Glomerular endothelial cell (primary cell): Measurements from ENCODE around the gene HNMT. TPM values are rescaled to one million over a fixed set of nuclear protein-coding genes. Genes with fewer than 3 reads are reported as not detected.
"Not testable (repeated sequence)": the region's sequence is repeated elsewhere in the genome, so short reads cannot be mapped to it uniquely, and the experiment has no call there.

Experiments
- DNase-seq: peaks from one replicate; pipeline ENCODE4 v3.0.0-alpha.2; 2011; ENCODE audit warnings: low read depth, low spot score; ENCODE audit errors: extremely low read depth
- total RNA-seq: library from RNA; depleted of rRNA; stranded (reverse); fragments of >200 nt; gene quantifications from 2 replicates; pipeline ENCODE4 v1.2.3, GENCODE V29; 2015

The HNMT gene
- total RNA-seq, 1 donor from 2014 or later = 1.1 TPM

DNA sequence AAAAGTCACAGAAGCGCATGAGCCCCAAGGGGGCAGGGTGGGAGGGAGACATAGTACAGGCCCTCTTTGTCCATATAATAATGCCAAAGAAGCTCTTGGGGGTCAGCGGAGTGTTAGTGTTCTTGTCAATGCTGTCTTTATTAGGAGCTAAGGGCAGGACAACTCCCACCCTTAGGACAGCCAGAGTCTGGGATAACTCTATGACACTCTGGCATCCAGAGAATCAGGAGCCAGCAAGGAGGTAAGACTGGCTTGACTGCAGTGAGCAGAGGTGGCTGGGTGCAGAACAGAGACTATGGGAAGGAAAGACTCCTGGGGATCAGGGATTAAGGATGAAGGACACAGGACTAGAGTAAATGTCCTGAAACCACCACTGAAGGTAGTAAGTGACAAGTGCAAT is 19.0 kb upstream of the HNMT start:
- no peak for DNase-seq

DNA sequence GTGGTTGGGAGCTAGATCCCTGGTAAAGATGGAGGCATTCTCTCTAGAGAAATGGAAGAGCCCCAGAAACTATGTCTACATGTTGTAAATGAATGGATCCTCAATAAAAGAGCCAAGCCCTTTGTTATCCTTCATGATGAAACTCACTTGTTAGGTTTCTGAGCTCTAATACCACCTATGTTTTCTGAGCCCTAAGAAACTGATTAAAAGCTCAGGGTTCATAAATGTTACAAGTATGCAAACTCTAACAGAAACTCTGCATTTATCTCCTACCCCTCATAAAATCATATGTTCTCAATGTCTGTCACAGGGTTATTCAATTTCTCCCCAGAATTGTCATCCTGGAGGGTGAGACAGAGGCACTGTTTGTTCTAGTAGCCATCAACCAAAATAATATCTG is 18.0 kb upstream of the HNMT start:
- no peak for DNase-seq

GRCh38 chr2:137947032-137947727 is 17.1 kb upstream of the HNMT start:
- DNase-seq = no peak

DNA sequence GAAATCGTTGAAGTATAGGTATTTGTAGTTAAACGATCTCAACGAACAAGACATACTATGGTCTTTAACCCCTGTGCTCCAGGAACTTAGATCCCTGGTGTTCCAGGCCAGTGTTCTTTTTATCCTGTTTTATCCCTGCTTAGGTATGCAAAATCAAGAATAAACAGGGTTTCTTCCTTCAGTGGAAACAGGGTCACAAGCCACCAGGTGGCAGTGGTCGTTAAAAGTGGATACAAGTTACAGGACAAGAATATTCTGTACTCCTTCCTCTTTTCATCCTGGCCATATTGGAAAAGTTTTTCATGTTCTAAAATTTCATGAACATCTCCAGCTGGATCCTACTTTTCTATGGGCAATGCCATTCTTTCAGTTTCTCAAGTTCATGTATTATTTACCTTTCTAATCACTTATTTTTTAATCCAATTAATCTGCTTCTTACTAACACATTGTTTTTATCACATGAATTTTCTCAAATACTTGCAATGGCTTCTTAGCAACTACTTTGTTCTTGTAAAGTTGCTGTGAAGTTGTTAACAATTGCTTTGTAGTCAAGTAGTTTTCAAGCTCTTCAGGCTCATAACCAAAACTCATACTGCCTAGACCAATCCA is 16.4 kb upstream of the HNMT start:
- DNase-seq = no peak

- no peak for DNase-seq
Observed at GRCh38 chr2:137948894-137949293, 15.4 kb upstream of the HNMT start.

DNA sequence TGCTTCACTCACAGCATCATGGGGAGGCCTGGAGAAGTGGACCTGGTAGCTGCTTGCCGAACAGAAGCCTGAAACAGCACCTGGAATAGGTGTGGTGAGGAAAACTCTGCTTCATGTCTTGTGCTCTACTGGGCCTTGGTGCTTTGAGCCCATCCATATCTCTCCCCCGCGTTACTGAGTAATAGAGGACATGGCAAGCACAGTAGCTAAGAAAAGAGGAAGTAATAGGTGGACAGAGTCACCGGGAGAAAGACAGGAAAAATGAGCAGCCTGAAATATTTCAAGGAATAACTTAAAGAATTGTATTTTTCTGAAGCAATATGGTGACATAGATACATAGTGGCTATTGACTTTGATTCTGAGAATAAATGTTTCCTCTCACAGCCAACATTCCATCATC is 14.0 kb upstream of the HNMT start:
- DNase-seq = no peak

- DNase-seq = no peak
Observed at GRCh38 chr2:137951586-137951985, 12.7 kb upstream of the HNMT start.

- DNase-seq = no peak
Observed at GRCh38 chr2:137952586-137953129, 11.6 kb upstream of the HNMT start.

GRCh38 chr2:137955536-137955935 is 8.7 kb upstream of the HNMT start:
- DNase-seq = no peak

GRCh38 chr2:137957033-137957432 is 7.2 kb upstream of the HNMT start:
- no peak for DNase-seq

GRCh38 chr2:137959166-137959565 is 5.1 kb upstream of the HNMT start:
- no peak for DNase-seq

DNA sequence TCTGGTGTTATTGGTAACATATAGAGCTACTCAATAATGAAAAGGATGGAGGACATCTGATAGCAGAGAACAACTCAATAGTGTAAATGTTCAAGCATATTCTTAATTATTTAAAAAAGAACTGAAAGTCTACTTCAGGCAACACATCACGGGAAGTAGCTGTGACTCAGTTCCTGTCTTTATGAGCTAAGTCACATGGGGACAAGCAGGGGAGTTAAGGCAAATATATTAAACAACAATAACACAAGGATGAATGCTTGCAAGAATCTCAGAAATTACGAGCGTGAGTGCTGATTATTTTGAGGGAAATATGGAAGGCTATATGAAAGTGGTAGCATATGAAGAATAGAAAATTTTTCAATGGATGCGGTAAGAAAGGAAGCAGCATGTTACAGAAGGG is 4.0 kb upstream of the HNMT start:
- no peak for DNase-seq

DNA sequence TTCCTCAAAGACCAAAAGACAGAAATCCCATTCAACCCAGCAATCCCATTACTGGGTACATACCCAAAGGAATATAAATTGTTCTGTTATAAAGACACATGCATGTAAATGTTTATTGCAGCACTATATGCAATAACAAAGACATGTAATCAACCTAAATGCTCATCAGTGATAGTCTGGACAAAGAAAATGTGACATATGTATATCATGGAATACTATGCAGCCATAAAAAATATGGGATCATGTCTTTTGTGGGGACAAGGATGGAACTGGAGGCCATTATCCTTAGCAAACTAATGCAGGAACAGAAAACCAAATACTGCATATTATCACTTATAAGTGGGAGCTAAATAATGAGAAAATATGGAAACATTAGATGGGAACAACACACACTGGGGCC is 2.7 kb upstream of the HNMT start:
- DNase-seq = no peak

DNA sequence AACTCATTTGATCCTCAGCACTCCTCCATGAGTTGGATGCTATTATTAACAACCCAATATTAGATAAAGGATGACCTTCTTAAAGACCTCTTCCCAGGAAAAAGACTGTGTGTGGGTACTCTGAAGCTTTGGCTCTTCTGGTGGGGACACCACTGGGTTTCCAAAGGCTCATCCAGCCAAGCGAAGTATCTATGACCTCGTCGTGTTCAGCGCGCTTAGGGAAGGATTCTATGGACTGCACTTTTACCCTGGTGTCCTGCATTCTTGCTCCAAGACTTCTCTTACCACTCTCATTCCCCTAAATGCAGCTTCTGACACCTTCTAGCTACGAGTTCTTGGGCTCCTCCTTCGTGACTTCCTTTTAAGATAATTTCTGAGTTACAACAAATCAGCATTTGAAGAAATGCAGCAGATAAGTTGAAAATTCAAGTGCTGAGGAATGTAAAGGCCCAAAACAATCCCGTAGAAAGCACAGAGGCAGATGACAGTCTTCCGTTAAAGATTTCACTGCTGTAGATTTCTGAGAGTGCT is 673 bp upstream of the HNMT start:
- no peak for DNase-seq

GRCh38 chr2:137964859-137965459 is 686 bp downstream of the HNMT start:
- no peak for DNase-seq

GRCh38 chr2:137966043-137966442 is 1.8 kb downstream of the HNMT start:
- DNase-seq = no peak

DNA sequence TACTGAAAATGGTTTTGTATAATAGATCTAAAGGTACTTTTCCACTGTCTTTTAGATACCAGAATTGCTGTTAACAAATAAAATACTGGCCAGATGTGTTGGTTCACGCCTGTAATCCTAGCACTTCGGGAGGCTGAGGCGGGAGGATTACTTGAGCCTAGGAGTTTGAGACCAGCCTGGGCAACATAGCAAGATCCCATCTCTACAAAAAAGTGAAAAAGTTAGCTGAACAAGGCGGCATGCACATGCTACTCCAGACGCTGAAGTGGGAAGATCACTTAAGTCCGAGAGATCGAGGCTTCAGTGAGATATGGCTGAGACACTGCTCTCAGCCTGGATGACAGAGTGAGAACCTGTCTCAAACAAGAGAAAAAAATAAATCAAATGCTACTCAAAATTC is 2.8 kb downstream of the HNMT start:
- no peak for DNase-seq

DNA sequence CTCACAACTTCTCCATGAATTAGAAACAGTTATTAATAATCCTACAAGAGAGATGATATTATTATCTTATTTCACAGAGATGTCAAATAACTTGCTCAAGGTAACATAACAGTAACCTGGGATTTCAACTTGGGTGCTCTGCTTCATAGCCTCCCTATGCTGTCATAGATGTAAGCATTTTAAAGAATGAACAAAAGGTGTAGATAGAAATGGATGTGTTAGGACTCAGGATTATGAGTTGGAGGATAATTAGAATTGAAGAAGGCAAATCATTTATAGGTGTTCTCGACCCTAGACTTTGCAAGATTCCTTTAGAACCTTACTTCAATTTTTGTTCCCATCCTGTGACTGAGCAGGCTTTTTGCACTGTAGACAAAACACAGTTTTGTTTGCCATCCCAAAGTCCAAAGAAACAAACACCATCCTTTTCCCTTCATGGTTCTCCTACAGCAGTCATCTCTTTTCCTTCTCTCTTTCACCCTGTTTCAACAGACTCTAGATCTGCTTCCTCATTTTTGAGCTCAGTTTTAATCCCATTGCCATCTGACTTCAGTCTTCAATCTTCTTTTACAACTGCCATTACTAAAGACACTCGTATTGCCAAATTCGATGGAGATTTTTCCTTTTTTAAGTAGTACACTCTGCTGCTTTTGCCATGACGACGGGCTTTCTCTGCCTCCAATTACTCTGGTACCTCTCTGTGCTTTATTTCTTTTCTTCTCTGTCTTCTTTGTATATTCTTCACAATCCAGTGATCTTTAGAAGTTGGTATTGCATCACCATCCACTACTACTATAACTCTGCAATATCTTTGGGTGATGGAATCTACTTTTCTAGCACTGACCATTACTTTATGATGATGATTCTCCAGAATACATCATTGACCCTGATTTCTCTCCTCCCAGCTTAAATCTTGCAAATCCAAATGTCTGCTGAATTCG is 4.5 kb downstream of the HNMT start:
- no peak for DNase-seq

DNA sequence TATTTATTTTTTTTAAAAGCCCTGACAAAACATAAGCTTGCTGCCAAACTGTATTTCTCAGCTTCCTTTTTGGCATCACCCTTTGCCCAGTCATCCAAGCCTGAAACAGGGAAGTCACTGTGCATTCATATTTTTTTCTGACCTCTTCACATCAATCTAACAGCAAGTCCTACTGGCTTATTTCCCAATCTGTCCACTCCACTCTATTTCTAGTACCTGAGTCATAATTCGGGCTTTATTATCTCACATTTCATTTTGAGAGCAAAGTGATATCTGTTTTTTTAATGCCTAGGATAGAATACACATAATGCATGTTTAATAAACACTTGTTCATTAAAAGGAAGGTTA is 5.1 kb downstream of the HNMT start:
- peak; percentile 78 for DNase-seq

DNA sequence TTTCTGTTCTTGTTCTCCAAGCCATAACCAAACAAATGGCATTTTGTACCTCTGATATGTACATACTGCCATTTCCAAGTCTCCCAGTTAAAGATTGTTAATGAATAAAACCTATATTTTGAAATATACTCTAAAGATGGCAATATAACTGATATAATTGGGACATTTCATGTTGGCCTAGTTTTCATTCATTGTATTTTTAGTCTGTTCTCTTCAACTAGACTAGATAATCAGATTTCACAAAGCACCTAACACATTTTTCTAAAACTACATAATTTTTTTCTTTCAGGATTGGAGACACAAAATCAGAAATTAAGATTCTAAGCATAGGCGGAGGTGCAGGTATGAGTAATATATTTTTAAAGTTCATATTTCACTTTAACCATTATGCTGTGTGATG is 5.6 kb downstream of the HNMT start:
- no peak for DNase-seq

- DNase-seq = not testable (repeated sequence)
Observed at GRCh38 chr2:137971259-137971658, 7.0 kb downstream of the HNMT start.
